Measurements from ENCODE around the gene TBCB.

DNA sequence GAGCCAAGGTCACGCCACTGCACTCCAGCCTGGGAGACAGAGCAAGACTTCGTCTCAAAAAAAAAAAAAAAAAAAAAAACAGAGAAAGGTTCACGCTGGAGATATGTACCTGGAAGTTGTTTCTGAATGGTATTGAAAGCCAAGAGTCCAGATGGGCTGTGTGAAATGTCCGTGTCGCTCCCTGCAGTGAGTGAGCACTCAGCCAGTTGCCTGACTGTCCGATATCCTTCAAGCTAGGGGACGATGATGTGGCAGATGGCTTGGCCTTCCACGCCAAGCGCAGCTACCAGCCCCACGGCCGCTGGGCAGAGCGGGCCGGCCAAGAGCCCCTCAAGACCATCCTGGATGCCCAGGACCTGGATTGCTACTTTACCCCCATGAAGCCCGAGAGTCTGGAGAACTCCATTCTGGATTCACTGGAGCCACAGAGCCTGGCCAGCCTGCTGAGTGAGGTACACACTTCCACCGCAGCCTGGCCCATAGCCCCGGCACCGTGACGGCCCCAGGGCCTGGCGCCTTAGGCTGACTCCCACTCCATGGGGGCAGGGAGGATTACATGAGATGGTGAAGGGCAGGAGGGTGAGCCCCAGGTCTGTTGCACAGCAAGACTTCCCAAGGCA, 16.0 kb upstream of the TBCB start:
- no peak for TF ChIP-seq GLIS3 (CRISPR knock-in tag; IDR thresholded peaks at IDR 0.05)
- TF ChIP-seq RARB (CRISPR knock-in tag; IDR thresholded peaks at IDR 0.05) = no peak
- TF ChIP-seq, protein P1, sequence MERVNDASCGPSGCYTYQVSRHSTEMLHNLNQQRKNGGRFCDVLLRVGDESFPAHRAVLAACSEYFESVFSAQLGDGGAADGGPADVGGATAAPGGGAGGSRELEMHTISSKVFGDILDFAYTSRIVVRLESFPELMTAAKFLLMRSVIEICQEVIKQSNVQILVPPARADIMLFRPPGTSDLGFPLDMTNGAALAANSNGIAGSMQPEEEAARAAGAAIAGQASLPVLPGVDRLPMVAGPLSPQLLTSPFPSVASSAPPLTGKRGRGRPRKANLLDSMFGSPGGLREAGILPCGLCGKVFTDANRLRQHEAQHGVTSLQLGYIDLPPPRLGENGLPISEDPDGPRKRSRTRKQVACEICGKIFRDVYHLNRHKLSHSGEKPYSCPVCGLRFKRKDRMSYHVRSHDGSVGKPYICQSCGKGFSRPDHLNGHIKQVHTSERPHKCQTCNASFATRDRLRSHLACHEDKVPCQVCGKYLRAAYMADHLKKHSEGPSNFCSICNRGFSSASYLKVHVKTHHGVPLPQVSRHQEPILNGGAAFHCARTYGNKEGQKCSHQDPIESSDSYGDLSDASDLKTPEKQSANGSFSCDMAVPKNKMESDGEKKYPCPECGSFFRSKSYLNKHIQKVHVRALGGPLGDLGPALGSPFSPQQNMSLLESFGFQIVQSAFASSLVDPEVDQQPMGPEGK (CRISPR knock-in tag; IDR thresholded peaks at IDR 0.05; ENCODE audit: borderline replicate concordance) = no peak
